HL-60 (cell line): Measurements from ENCODE around the gene SOX6.

Source experiments
- CTCF ChIP-seq: IDR thresholded peaks from one replicate; pipeline ENCODE4 v1.5.1; 2011; ENCODE audit warnings: low read length, control low read depth, inconsistent platforms; ENCODE audit not compliant: insufficient read depth
- GABPA ChIP-seq: IDR thresholded peaks from 2 replicates; pipeline ENCODE4 v1.6.1; 2012; ENCODE audit warnings: low read depth
- POLR2AphosphoS5 ChIP-seq: IDR thresholded peaks from 2 replicates; pipeline ENCODE4 v1.6.1; 2012; ENCODE audit warnings: low read depth
- SPI1 ChIP-seq: IDR thresholded peaks from 2 replicates; pipeline ENCODE4 v1.6.1; 2012; ENCODE audit warnings: low read depth, mild to moderate bottlenecking, borderline replicate concordance
- TF ChIP-seq, protein P1 (sequence below): IDR thresholded peaks from 2 replicates; pipeline ENCODE4 v1.6.1; 2012; ENCODE audit warnings: low read depth; ENCODE audit not compliant: insufficient replicate concordance

- TF ChIP-seq CTCF (no peak), POLR2AphosphoS5 (no peak), GABPA (no peak), SPI1 (no peak)
- TF ChIP-seq, protein P1, sequence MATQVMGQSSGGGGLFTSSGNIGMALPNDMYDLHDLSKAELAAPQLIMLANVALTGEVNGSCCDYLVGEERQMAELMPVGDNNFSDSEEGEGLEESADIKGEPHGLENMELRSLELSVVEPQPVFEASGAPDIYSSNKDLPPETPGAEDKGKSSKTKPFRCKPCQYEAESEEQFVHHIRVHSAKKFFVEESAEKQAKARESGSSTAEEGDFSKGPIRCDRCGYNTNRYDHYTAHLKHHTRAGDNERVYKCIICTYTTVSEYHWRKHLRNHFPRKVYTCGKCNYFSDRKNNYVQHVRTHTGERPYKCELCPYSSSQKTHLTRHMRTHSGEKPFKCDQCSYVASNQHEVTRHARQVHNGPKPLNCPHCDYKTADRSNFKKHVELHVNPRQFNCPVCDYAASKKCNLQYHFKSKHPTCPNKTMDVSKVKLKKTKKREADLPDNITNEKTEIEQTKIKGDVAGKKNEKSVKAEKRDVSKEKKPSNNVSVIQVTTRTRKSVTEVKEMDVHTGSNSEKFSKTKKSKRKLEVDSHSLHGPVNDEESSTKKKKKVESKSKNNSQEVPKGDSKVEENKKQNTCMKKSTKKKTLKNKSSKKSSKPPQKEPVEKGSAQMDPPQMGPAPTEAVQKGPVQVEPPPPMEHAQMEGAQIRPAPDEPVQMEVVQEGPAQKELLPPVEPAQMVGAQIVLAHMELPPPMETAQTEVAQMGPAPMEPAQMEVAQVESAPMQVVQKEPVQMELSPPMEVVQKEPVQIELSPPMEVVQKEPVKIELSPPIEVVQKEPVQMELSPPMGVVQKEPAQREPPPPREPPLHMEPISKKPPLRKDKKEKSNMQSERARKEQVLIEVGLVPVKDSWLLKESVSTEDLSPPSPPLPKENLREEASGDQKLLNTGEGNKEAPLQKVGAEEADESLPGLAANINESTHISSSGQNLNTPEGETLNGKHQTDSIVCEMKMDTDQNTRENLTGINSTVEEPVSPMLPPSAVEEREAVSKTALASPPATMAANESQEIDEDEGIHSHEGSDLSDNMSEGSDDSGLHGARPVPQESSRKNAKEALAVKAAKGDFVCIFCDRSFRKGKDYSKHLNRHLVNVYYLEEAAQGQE = no peak
Measured at GRCh38 chr11:16002942-16003341, 353.4 kb downstream of the SOX6 start.
